Activated CD8-positive, alpha-beta T cell treated with anti-CD3 and anti-CD28 coated beads for 36 hours (primary cell): ENCODE measurements around the gene MAP3K21. TPM values are rescaled to one million over a fixed set of nuclear protein-coding genes. Genes with fewer than 3 reads are reported as not detected.
A peak's percentile ranks its signal among the peaks of the same experiment; 100 is the strongest.

Experiments
- ATAC-seq: fragments of 200-7000 bp; cut with Tn5 transposase; one replicate; pipeline ENCODE4 v1.10.0; 2021; ENCODE audit warnings: mild to moderate bottlenecking, moderate library complexity
- CTCF ChIA-PET: fragments of 350-600 bp; sonication (Branson Sonifier 250); formaldehyde crosslinking; loops from one replicate; lab custom pipeline; 2021; ENCODE audit warnings: antibody characterized with exemption; lab: Charles Lee
- POLR2A ChIA-PET: fragments of 350-600 bp; sonication (Branson Sonifier 250); formaldehyde crosslinking; loops from one replicate; lab custom pipeline; 2021; ENCODE audit warnings: antibody characterized with exemption; lab: Charles Lee
- DNase-seq: peaks from one replicate; pipeline ENCODE4 v3.0.0-alpha.2; 2020
- H3K27ac Mint-ChIP-seq: one replicate; pipeline ENCODE4 v1.8.0; 2021; ENCODE audit warnings: mild to moderate bottlenecking, mixed read lengths
- H3K27me3 Mint-ChIP-seq: one replicate; pipeline ENCODE4 v1.8.0; 2021; ENCODE audit warnings: mixed read lengths
- H3K36me3 Mint-ChIP-seq: one replicate; pipeline ENCODE4 v1.8.0; 2021; ENCODE audit warnings: low read depth, mixed read lengths
- H3K4me1 Mint-ChIP-seq: one replicate; pipeline ENCODE4 v1.8.0; 2021; ENCODE audit warnings: low read depth, mixed read lengths
- H3K4me3 Mint-ChIP-seq: one replicate; pipeline ENCODE4 v1.8.0; 2021; ENCODE audit warnings: mild to moderate bottlenecking, moderate library complexity, mixed read lengths
- H3K9me3 Mint-ChIP-seq: one replicate; pipeline ENCODE4 v1.8.0; 2021; ENCODE audit warnings: mixed read lengths
- CTCF ChIP-seq: fragments of 200-600 bp; IDR thresholded peaks from one replicate; pipeline ENCODE4 v1.8.0; 2022; ENCODE audit warnings: antibody characterized with exemption, mild to moderate bottlenecking
- intact Hi-C: fragments of 100-400 bp; cut with micrococcal nuclease; formaldehyde crosslinking; loops from one replicate; pipeline ENCODE4 v1.10.0; 2022
- total RNA-seq, 2 experiments: library from RNA; stranded (reverse); gene quantifications; one replicate each; pipeline ENCODE4 v1.2.3, GENCODE V29; 2021

The MAP3K21 gene
- total RNA-seq, 2 experiments from 2014 or later = 2.7 to 3.2 TPM

GRCh38 chr1:233295237-233295974 is 32.1 kb upstream of the MAP3K21 start, which contains the start of gene PCNX2:
Gene PCNX2 (minus strand): TSS chr1:233295725. CDS start chr1:233295478, 247 bp downstream.
- H3K4me3 Mint-ChIP-seq = peak within 1 kb of the TSS; percentile 88
- H3K36me3 Mint-ChIP-seq = peaks cover 3% of the 10 kb centered on the region
- H3K27ac Mint-ChIP-seq = peak within 1 kb of the TSS; percentile 91
- ATAC-seq (peak; percentile 88), DNase-seq (peak; percentile 79)
- peaks cover 29% of the 10 kb centered on the region for H3K4me1 Mint-ChIP-seq
- POLR2A ChIA-PET = interaction anchor here (0.6 to 1.1 kb wide), 5 partner anchors 33 to 309 kb away, joined by 3 to 5 read pairs (median 3); no protein-coding TSS in a partner anchor
- no peak for TF ChIP-seq CTCF
- intact Hi-C loops = no loop called here
- no peaks in the 10 kb centered on the region for H3K9me3 Mint-ChIP-seq
- H3K27me3 Mint-ChIP-seq = no peaks in the 10 kb centered on the region
- CTCF ChIA-PET = interaction anchor here (1.1 to 1.3 kb wide), 3 partner anchors 10 to 1031 kb away, joined by 3 to 10 read pairs (median 3); no protein-coding TSS in a partner anchor

- no peaks in the 10 kb centered on the region for H3K27me3 Mint-ChIP-seq
- no peaks in the 10 kb centered on the region for H3K9me3 Mint-ChIP-seq
- H3K4me3 Mint-ChIP-seq = peak overlapping the region; percentile 88
- ATAC-seq (no peak), DNase-seq (no peak)
- H3K4me1 Mint-ChIP-seq = peaks cover 29% of the 10 kb centered on the region
- intact Hi-C loops = loop anchor here (2.0 kb wide), 1 partner anchor 77 kb away; no protein-coding TSS in a partner anchor
- ChIA-PET CTCF (interaction anchor here (1.1 kb wide), 2 partner anchors 10 to 1031 kb away, joined by 3 to 10 read pairs; no protein-coding TSS in a partner anchor), POLR2A (interaction anchor here (0.7 to 1.1 kb wide), 2 partner anchors 40 to 310 kb away, joined by 3 read pairs; no protein-coding TSS in a partner anchor)
- peaks cover 3% of the 10 kb centered on the region for H3K36me3 Mint-ChIP-seq
- TF ChIP-seq CTCF = no peak
- H3K27ac Mint-ChIP-seq = peak overlapping the region; percentile 91
Measured at GRCh38 chr1:233295975-233296322, 31.6 kb upstream of the MAP3K21 start.

GRCh38 chr1:233299450-233299849 is 28.1 kb upstream of the MAP3K21 start:
- ATAC-seq (no peak), DNase-seq (no peak)
- Mint-ChIP-seq H3K27ac (no peak overlapping the region), H3K27me3 (peaks cover 1% of the 10 kb centered on the region), H3K9me3 (no peaks in the 10 kb centered on the region), H3K4me3 (no peak overlapping the region), H3K4me1 (peaks cover 11% of the 10 kb centered on the region), H3K36me3 (no peaks in the 10 kb centered on the region)
- TF ChIP-seq CTCF = no peak
- CTCF ChIA-PET = no interaction called here
- intact Hi-C loops = no loop called here
- POLR2A ChIA-PET = no interaction called here

GRCh38 chr1:233300326-233300725 is 27.2 kb upstream of the MAP3K21 start:
- intact Hi-C loops = loop anchor here (5.0 to 10.0 kb wide), 2 partner anchors 494 to 767 kb away; no protein-coding TSS in a partner anchor
- H3K4me1 Mint-ChIP-seq = peaks cover 4% of the 10 kb centered on the region
- CTCF ChIA-PET = no interaction called here
- no peak overlapping the region for H3K4me3 Mint-ChIP-seq
- H3K27me3 Mint-ChIP-seq = peaks cover 3% of the 10 kb centered on the region
- ATAC-seq (no peak), DNase-seq (no peak)
- POLR2A ChIA-PET = interaction anchor here (0.5 kb wide), 1 partner anchor 1428 kb away, joined by 3 read pairs; no protein-coding TSS in a partner anchor
- no peak overlapping the region for H3K27ac Mint-ChIP-seq
- H3K9me3 Mint-ChIP-seq = no peaks in the 10 kb centered on the region
- TF ChIP-seq CTCF = no peak
- no peaks in the 10 kb centered on the region for H3K36me3 Mint-ChIP-seq
